ENCODE data around the gene DPH6.

GRCh38 chr15:35557012-35557411 lies 11.0 kb upstream of the DPH6 start:
- no peak for TF ChIP-seq CTCF (conservative IDR thresholded peaks at IDR 0.05; ENCODE audit: low read depth, low read length)
- no peak for TF ChIP-seq EZH2 (IDR thresholded peaks at IDR 0.05; ENCODE audit: borderline replicate concordance, low read depth, low read length, poor library complexity, severe bottlenecking)

Measured in A673 (cell line).